ENCODE results near the gene GCG.
A peak's percentile ranks its signal among the peaks of the same experiment; 100 is the strongest.

Gene GCG

DNA sequence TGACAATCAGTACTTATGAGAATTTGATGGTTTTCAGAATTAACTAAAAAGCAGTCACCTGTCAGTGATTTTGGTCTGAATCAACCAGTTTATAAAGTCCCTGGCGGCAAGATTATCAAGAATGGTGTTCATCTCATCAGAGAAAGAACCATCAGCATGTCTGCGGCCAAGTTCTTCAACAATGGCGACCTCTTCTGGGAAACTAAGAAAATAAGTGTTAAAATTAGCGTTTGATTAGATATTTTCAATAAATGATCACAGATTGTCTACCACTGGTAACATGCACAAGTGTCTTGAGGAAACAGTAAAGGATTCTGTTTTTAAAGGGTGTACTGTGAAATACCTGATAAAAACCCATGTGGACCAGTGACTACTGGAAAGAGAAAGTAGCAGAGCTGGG is 8.1 kb downstream of the GCG start:
- no peak for DNase-seq (ENCODE audit: low spot score)
- TF ChIP-seq, protein P1, sequence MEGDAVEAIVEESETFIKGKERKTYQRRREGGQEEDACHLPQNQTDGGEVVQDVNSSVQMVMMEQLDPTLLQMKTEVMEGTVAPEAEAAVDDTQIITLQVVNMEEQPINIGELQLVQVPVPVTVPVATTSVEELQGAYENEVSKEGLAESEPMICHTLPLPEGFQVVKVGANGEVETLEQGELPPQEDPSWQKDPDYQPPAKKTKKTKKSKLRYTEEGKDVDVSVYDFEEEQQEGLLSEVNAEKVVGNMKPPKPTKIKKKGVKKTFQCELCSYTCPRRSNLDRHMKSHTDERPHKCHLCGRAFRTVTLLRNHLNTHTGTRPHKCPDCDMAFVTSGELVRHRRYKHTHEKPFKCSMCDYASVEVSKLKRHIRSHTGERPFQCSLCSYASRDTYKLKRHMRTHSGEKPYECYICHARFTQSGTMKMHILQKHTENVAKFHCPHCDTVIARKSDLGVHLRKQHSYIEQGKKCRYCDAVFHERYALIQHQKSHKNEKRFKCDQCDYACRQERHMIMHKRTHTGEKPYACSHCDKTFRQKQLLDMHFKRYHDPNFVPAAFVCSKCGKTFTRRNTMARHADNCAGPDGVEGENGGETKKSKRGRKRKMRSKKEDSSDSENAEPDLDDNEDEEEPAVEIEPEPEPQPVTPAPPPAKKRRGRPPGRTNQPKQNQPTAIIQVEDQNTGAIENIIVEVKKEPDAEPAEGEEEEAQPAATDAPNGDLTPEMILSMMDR (IDR thresholded peaks at IDR 0.05; ENCODE audit: borderline replicate concordance, control extremely low read depth, extremely low read depth, insufficient read depth, missing control alignments) = no peak
- in situ Hi-C loops (cut with MboI; ENCODE audit: low sequenced_read_pairs, unreplicated experiment) = no loop called here

DNA sequence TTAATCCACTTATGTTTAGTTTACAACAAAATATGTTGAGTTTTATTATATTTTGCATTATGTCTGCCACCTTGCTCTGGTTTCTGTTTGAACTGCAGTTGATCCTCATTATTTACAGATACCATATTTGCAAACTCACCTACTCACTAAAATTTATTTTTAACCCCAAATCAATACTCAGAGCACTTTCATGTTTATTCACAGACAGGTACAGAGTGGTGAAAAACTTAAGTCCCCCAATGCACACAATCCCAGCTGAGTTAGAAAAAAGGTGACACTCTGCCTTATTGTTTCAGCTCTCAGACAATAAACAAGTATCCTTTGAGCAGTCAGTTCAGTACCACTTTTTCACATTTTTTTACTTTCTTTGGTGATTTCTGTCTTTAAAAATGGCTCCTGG is 13.7 kb downstream of the GCG start:
- TF ChIP-seq, protein P1 (IDR thresholded peaks at IDR 0.05; ENCODE audit: borderline replicate concordance, control extremely low read depth, extremely low read depth, insufficient read depth, missing control alignments) = no peak
- in situ Hi-C loops (cut with MboI; ENCODE audit: low sequenced_read_pairs, unreplicated experiment) = no loop called here
- no peak for DNase-seq (ENCODE audit: low spot score)

DNA sequence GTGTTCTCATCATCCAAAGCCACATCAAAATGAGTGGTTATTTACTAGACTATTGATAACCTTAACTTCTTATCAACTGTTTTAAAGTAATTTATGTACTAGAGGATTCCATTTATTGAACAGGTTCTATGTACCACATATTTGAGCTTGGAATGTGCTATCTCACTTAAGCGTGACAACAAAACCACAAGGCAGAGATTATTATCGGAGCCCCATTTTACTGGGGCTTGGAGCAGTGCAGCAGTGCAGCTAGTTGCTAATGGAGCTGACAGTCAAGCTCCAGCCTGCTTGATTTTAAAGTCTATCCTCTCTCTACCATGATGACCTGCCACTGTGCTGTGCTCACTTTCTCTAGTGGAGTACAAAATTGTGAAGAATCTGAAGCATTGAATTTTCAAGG is 24.6 kb downstream of the GCG start:
- TF ChIP-seq, protein P1 (IDR thresholded peaks at IDR 0.05; ENCODE audit: borderline replicate concordance, control extremely low read depth, extremely low read depth, insufficient read depth, missing control alignments) = no peak
- DNase-seq (ENCODE audit: low spot score) = no peak
- in situ Hi-C loops (cut with MboI; ENCODE audit: low sequenced_read_pairs, unreplicated experiment) = loop anchor here (10.0 kb wide), 1 partner anchor 123 kb away; no protein-coding TSS in a partner anchor

DNA sequence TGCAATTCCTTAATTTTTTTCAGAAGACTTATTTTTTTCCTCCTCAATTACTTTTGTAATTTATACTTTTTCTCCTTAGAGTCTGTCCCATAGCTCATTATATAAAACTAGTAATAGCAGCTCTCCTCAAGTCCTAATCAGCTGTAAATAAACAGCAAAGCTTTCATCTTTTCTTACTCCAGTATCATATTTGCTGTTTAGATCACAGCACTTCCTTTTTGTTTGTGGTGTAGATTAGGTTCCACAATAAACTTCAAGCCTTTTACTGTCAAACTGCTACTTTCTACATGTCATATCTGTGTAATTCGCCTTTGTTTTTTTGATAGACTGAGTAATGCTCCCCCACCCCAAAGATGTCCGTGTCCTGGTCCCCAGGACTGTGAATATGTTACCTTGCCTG is 25.5 kb downstream of the GCG start:
- in situ Hi-C loops (cut with MboI; ENCODE audit: low sequenced_read_pairs, unreplicated experiment) = loop anchor here (10.0 kb wide), 1 partner anchor 122 kb away; no protein-coding TSS in a partner anchor

DNA sequence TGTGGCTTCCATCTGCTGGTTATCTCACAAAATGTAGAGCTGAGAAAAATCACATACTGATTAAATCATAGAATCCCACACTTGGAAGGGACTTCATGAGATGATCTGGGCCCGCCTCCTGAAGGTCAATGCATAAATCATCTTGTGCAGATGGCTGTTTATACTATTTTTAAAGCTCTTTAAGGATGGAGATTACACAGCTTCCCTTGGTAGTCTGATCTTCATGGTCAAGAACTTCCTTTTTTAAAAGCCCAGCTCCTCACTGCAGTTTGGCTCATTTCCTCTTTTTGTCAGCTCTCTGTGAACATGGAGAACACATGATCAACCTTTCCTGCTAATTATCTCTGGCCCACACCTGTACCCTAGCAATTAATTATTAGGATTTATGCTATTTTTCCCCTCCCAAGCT is 25.9 kb downstream of the GCG start:
- TF ChIP-seq, protein P1 (IDR thresholded peaks at IDR 0.05; ENCODE audit: borderline replicate concordance, control extremely low read depth, extremely low read depth, insufficient read depth, missing control alignments) = no peak
- DNase-seq (ENCODE audit: low spot score) = peak; percentile 44
- in situ Hi-C loops (cut with MboI; ENCODE audit: low sequenced_read_pairs, unreplicated experiment) = loop anchor here (10.0 kb wide), 1 partner anchor 121 kb away; no protein-coding TSS in a partner anchor

More for the DNA sequence above, 25.5 kb downstream of the GCG start:
- no peak for DNase-seq (ENCODE audit: low spot score)
- TF ChIP-seq, protein P1 (IDR thresholded peaks at IDR 0.05; ENCODE audit: borderline replicate concordance, control extremely low read depth, extremely low read depth, insufficient read depth, missing control alignments) = no peak

DNA sequence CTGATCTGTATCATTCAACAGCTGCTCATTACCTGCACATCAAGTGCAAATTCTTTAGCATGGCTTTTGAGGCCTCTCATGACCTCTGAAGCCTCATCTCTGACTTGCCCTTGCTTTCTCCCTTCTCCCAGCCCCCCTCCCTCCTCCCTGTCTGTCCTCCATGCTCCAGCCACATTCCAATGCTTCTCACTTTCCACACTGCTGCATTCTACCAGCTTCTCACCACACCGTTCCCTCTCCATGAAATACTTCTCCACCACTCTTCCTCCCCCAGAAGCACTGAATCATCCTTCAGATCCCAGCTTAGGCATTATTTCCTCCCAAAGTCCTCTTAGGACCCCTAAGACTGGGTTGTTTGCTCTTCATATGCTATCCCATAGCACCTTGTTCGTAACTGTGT is 26.9 kb downstream of the GCG start:
- TF ChIP-seq, protein P1 (IDR thresholded peaks at IDR 0.05; ENCODE audit: borderline replicate concordance, control extremely low read depth, extremely low read depth, insufficient read depth, missing control alignments) = no peak
- in situ Hi-C loops (cut with MboI; ENCODE audit: low sequenced_read_pairs, unreplicated experiment) = loop anchor here (10.0 kb wide), 1 partner anchor 120 kb away; no protein-coding TSS in a partner anchor
- DNase-seq (ENCODE audit: low spot score) = no peak

All from GM13976 (cell line).